ENCODE results near the gene HNRNPA1L2. TPM values are rescaled to one million over a fixed set of nuclear protein-coding genes. Genes with fewer than 3 reads are reported as not detected.
"Not testable (repeated sequence)": the region's sequence is repeated elsewhere in the genome, so short reads cannot be mapped to it uniquely, and the experiment has no call there.

HNRNPA1L2 gene
- total and polyA plus RNA-seq, 8 donors = 4.4 to 32.2 (median 27.2) TPM

GRCh38 chr13:52669677-52670076 lies 27.4 kb downstream of the HNRNPA1L2 start:
- TF ChIP-seq, protein P1, sequence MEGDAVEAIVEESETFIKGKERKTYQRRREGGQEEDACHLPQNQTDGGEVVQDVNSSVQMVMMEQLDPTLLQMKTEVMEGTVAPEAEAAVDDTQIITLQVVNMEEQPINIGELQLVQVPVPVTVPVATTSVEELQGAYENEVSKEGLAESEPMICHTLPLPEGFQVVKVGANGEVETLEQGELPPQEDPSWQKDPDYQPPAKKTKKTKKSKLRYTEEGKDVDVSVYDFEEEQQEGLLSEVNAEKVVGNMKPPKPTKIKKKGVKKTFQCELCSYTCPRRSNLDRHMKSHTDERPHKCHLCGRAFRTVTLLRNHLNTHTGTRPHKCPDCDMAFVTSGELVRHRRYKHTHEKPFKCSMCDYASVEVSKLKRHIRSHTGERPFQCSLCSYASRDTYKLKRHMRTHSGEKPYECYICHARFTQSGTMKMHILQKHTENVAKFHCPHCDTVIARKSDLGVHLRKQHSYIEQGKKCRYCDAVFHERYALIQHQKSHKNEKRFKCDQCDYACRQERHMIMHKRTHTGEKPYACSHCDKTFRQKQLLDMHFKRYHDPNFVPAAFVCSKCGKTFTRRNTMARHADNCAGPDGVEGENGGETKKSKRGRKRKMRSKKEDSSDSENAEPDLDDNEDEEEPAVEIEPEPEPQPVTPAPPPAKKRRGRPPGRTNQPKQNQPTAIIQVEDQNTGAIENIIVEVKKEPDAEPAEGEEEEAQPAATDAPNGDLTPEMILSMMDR (IDR thresholded peaks at IDR 0.05) = no peak
- intact Hi-C loops (cut with DNase I) = no loop called here
- H3K27me3 ChIP-seq = no peaks in the 10 kb centered on the region
- DNase-seq = no peak
- no peaks in the 10 kb centered on the region for H3K9me3 ChIP-seq
- H3K36me3 ChIP-seq = peaks cover 0 to 59% of the 10 kb centered on the region in 2 donors
- no peaks in the 10 kb centered on the region for H3K4me1 ChIP-seq
- no peak for ATAC-seq
- H3K4me3 ChIP-seq = no peak overlapping the region
- no peak overlapping the region for H3K27ac ChIP-seq

GRCh38 chr13:52670726-52671125 lies 28.5 kb downstream of the HNRNPA1L2 start:
- Histone ChIP-seq H3K27me3 (no peaks in the 10 kb centered on the region), H3K4me1 (no peaks in the 10 kb centered on the region), H3K27ac (no peak overlapping the region), H3K9me3 (no peaks in the 10 kb centered on the region), H3K4me3 (no peak overlapping the region), H3K36me3 (peaks cover 0 to 53% of the 10 kb centered on the region in 2 donors)
- TF ChIP-seq, protein P1 (IDR thresholded peaks at IDR 0.05) = no peak
- DNase-seq = no peak
- ATAC-seq = no peak
- intact Hi-C loops (cut with DNase I) = no loop called here

DNA sequence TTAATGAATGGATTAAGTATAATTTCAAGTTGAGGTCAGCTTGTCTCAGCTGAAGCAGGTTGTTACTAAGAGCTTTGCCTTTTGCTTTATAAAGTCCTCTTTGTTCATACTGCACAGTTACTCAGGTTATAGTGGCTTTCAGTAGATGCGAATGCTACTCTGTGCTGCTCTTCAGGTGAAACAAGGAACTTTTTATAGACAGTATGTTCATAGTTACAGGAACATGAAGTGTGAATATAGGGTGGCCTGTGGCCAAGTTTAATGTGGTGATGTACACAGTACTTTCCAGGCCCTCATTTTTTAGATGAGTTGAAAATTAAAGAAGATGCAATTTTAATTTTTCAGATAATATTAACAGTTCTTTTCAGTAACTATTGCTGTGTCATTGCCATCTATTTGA lies 31.2 kb downstream of the HNRNPA1L2 start:
- H3K4me1 ChIP-seq = no peaks in the 10 kb centered on the region
- H3K36me3 ChIP-seq = peaks cover 0 to 53% of the 10 kb centered on the region in 2 donors
- H3K9me3 ChIP-seq = no peaks in the 10 kb centered on the region
- H3K27ac ChIP-seq = no peak overlapping the region
- TF ChIP-seq, protein P1 (IDR thresholded peaks at IDR 0.05) = no peak
- DNase-seq (no peak), ATAC-seq (no peak)
- intact Hi-C loops (cut with DNase I) = no loop called here
- no peaks in the 10 kb centered on the region for H3K27me3 ChIP-seq
- H3K4me3 ChIP-seq = no peak overlapping the region

- H3K27ac ChIP-seq = no peak overlapping the region
- H3K27me3 ChIP-seq = no peaks in the 10 kb centered on the region
- no peak for ATAC-seq
- DNase-seq = no peak
- H3K4me3 ChIP-seq = no peak overlapping the region
- H3K36me3 ChIP-seq = peaks cover 3 to 73% of the 10 kb centered on the region in 2 donors
- no peaks in the 10 kb centered on the region for H3K4me1 ChIP-seq
- TF ChIP-seq, protein P1 (IDR thresholded peaks at IDR 0.05) = no peak
- no peaks in the 10 kb centered on the region for H3K9me3 ChIP-seq
- intact Hi-C loops (cut with DNase I) = no loop called here
Observed at GRCh38 chr13:52677823-52678222, 35.6 kb downstream of the HNRNPA1L2 start.

DNA sequence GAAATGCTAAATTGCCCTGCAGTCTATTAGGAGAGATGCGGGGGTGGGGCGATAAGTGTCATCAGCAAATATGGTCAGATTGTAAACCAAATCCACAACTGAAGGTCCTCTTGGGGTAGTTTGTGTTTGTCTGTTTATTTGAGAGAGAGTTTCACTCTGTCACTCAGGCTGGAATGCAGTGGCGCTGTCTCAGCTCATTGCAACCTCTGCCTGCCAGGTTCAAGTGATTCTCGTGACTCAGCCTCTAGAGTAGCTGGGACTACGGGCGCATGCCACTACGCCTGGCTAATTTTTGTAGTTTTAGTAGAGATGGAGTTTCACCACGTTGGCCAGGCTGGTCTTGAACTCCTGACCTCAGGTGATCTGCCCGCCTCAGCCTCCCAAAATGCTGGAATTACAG lies 43.6 kb downstream of the HNRNPA1L2 start:
- DNase-seq; ATAC-seq; H3K9me3 ChIP-seq; H3K4me1 ChIP-seq; H3K4me3 ChIP-seq; H3K27me3 ChIP-seq; H3K27ac ChIP-seq; intact Hi-C loops (cut with DNase I): not testable (repeated sequence)
- H3K36me3 ChIP-seq = peaks cover 3 to 82% of the 10 kb centered on the region in 2 donors

DNA sequence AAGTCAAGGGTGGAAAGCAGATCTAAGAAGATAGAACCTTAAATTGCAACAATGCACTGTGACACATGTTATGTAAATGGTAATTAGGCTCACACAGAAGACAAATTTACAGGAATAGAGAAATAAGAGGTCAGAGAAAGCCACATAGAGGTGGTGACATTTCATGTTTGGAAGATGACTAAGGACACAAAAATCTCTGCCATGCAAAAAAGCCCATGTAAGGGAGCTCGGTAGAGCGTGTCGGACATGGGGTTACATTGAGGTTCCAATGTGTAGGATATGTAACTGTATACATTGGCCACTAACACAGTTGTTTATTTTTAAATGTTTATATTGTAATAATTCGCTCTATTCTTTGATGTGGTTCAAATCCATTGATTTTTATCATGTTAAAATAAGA lies 44.1 kb downstream of the HNRNPA1L2 start:
- DNase-seq = no peak
- no peak for ATAC-seq
- no peak overlapping the region for H3K27ac ChIP-seq
- no peak overlapping the region for H3K4me3 ChIP-seq
- H3K36me3 ChIP-seq = peaks cover 3 to 76% of the 10 kb centered on the region in 2 donors
- H3K4me1 ChIP-seq = no peaks in the 10 kb centered on the region
- no peaks in the 10 kb centered on the region for H3K27me3 ChIP-seq
- no peaks in the 10 kb centered on the region for H3K9me3 ChIP-seq
- TF ChIP-seq, protein P1 (IDR thresholded peaks at IDR 0.05) = no peak
- intact Hi-C loops (cut with DNase I) = no loop called here
